Ovary (tissue), 9 donors: ENCODE measurements around the gene EEFSEC. TPM values are rescaled to one million over a fixed set of nuclear protein-coding genes. Genes with fewer than 3 reads are reported as not detected.

Experiments
- DNase-seq, 5 donors: peaks; one replicate each; pipeline ENCODE4 v3.0.0-alpha.2; 2019 to 2020
- H3K27ac ChIP-seq, 2 donors: fragments of 200-600 bp; one replicate each; pipeline versions ENCODE4 v1.5.1 to v1.8.0; 2019 to 2022
- H3K27me3 ChIP-seq: fragments of 200-600 bp; one replicate; pipeline ENCODE4 v1.8.0; 2022
- H3K36me3 ChIP-seq: fragments of 200-600 bp; sonication (generic); one replicate; pipeline ENCODE4 v1.5.1; 2019
- H3K4me1 ChIP-seq: one replicate; pipeline ENCODE4 v1.8.1; 2013; ENCODE audit warnings: mild to moderate bottlenecking, moderate library complexity; ENCODE audit not compliant: insufficient read depth
- H3K4me3 ChIP-seq: fragments of 200-600 bp; sonication (generic); one replicate; pipeline ENCODE4 v1.5.1; 2017
- H3K9me3 ChIP-seq, 2 donors: fragments of 200-600 bp in 1 of 2; sonication (generic) in 1 of 2; one replicate each; pipeline versions ENCODE4 v1.5.1 to v1.8.1; 2013 to 2019; ENCODE audit warnings: mild to moderate bottlenecking in 1 of 2, moderate library complexity in 1 of 2
- EP300 ChIP-seq: sonication (generic); formaldehyde crosslinking; IDR thresholded peaks from one replicate; pipeline ENCODE4 v1.6.1; 2017; ENCODE audit warnings: antibody characterized with exemption
- POLR2A ChIP-seq: fragments of 450-650 bp; IDR thresholded peaks from one replicate; pipeline ENCODE4 v1.6.1; 2017; ENCODE audit warnings: antibody characterized with exemption, mild to moderate bottlenecking, moderate library complexity
- WGBS, 3 donors: extraction: QIAGEN DNeasy Blood & Tissue Kit in 1 of 3; methylation state at CpG; one replicate each; pipeline versions ENCODE4 v1.1.5 to v1.1.7; 2013 to 2017; 5-methylcytosine and 5-hydroxymethylcytosine counted together
- intact Hi-C, 4 donors: fragments of 100-400 bp; cut with DNase I; formaldehyde crosslinking; loops; one replicate each; pipeline versions ENCODE4 v1.11.0 to v1.15.1; 2022 to 2023
- polyA plus RNA-seq, 2 donors: library from polyadenylated mRNA; stranded (reverse); fragments of 200-250 nt in 1 of 2; fragments of 350-450 nt in 1 of 2; fragmentation: Illumina TruSeq in 1 of 2; extraction: RNeasy Lipid Tissue Mini Kit (QIAGEN cat#74804) in 1 of 2; gene quantifications; one replicate each; pipeline ENCODE4 v1.2.3, GENCODE V29; 2013 to 2014
- total RNA-seq, 7 donors: library from RNA; depleted of rRNA in 2 of 7; stranded (reverse); fragments of >200 nt in 2 of 7; fragmentation: NEBNext Ultra II Directional in 3 of 7; extraction: Animal tissue kit (Norgen Biotek cat#: 25700) in 3 of 7; gene quantifications; one replicate each; pipeline versions ENCODE4 v1.1.0 to v1.2.4, GENCODE V29; 2016 to 2023
- TF ChIP-seq, protein P1 (sequence below), 3 donors: fragments of 450-650 bp in 2 of 3; fragments of 200-600 bp in 1 of 3; IDR thresholded peaks; one replicate each; pipeline versions ENCODE4 v1.5.1 to v1.8.0; 2016 to 2022; ENCODE audit warnings: antibody characterized with exemption in 3 of 3, mild to moderate bottlenecking in 1 of 3
- donor health status: DM: no; HTN: no; CAD: no; lungs with moderate emphysema.
- donor health status: DM: no; HTN: no; CAD: no.
- donor health status: Bipolar disorder and iron deficiency.
- donor health status: DM: yes; HTN: yes; CAD: no.
- donor health status: DM: no; HTN: no; CAD: no.
- donor health status: DM: yes; HTN: yes; CAD: no.

Gene EEFSEC
- total and polyA plus RNA-seq, 9 donors, result 6.8 to 21.0 (median 15.4) TPM

DNA sequence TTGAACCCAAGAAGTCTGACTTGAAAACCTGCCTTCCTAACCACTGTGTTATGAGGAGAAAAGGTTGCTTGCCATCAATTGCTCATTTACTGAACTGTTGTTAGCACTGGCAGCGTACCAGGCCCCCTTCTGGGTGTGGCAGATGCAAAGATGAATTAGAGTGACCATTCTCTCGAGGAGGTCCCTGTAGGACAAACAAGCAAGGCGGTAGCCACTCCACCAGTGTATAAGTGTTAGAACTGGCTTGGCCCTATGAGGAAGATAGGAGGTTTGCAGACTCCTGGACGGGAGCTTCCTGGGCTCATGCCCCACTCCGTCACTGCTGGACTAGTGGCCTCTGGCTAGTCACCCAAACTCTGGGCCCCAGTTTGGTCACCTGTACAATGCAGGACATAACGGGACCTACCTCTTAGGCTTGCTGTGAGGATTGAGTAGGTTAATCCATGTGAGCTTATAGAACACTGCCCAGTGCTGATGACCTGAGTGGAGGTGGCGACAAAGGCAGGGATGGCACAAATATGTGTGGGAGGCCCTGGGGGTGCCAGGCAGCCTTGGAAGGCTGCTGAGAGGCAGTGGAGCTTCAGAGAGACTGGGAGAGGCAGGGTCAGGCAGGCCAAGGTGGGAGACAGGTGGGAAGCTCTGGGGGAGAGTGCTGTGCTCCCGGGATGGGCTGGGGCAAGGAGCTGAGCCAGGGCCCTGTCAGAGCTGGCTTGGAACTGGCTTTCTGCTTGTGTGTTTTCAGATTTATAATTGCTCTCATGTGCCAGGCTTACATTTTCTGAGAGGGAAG is 167.5 kb downstream of the EEFSEC start:
- H3K4me3 ChIP-seq, result no peak overlapping the region
- DNase-seq, result peak in 1 of 5 donors; percentile 7
- intact Hi-C loops, result no loop called here

DNA sequence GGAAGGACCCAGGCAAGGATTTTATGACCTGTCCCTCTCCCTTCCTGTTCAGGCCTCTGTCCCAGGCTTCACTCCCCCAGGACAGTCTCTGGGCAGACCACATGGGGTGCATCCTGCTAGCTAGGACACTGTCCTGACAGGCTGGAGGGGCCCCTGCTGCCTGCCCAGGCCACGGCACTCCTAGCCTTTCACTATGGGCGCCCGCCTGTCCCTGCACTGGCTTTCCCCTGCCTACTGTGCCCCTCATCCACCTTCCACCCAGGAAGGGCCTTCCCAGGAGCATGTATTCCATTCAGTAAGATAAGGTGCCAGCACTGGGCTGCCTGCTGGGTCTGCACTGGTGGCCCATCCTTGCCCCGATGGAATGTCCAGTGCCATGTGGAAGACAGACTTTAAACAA is 168.1 kb downstream of the EEFSEC start:
- 96 to 99% (median 98%) methylated on average over 4 of the region's 4 CpGs for WGBS, 3 donors
- Histone ChIP-seq H3K9me3 (no peaks in the 10 kb centered on the region), H3K27ac (no peak overlapping the region), H3K36me3 (no peaks in the 10 kb centered on the region), H3K27me3 (no peaks in the 10 kb centered on the region), H3K4me1 (peaks cover 17% of the 10 kb centered on the region), H3K4me3 (no peak overlapping the region)
- TF ChIP-seq EP300 (no peak), POLR2A (no peak)
- TF ChIP-seq, protein P1, sequence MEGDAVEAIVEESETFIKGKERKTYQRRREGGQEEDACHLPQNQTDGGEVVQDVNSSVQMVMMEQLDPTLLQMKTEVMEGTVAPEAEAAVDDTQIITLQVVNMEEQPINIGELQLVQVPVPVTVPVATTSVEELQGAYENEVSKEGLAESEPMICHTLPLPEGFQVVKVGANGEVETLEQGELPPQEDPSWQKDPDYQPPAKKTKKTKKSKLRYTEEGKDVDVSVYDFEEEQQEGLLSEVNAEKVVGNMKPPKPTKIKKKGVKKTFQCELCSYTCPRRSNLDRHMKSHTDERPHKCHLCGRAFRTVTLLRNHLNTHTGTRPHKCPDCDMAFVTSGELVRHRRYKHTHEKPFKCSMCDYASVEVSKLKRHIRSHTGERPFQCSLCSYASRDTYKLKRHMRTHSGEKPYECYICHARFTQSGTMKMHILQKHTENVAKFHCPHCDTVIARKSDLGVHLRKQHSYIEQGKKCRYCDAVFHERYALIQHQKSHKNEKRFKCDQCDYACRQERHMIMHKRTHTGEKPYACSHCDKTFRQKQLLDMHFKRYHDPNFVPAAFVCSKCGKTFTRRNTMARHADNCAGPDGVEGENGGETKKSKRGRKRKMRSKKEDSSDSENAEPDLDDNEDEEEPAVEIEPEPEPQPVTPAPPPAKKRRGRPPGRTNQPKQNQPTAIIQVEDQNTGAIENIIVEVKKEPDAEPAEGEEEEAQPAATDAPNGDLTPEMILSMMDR (IDR thresholded peaks at IDR 0.05), result no peak
- intact Hi-C loops, result no loop called here
- DNase-seq, result peak in 1 of 5 donors; percentile 10

More for the DNA sequence above, 167.5 kb downstream of the EEFSEC start:
- Histone ChIP-seq H3K27ac (no peak overlapping the region), H3K36me3 (no peaks in the 10 kb centered on the region), H3K4me1 (peaks cover 19% of the 10 kb centered on the region), H3K27me3 (no peaks in the 10 kb centered on the region), H3K9me3 (no peaks in the 10 kb centered on the region)
- WGBS, 3 donors, result 90 to 93% (median 93%) methylated on average over 8 of the region's 8 CpGs
- TF ChIP-seq POLR2A (no peak), EP300 (no peak)

DNA sequence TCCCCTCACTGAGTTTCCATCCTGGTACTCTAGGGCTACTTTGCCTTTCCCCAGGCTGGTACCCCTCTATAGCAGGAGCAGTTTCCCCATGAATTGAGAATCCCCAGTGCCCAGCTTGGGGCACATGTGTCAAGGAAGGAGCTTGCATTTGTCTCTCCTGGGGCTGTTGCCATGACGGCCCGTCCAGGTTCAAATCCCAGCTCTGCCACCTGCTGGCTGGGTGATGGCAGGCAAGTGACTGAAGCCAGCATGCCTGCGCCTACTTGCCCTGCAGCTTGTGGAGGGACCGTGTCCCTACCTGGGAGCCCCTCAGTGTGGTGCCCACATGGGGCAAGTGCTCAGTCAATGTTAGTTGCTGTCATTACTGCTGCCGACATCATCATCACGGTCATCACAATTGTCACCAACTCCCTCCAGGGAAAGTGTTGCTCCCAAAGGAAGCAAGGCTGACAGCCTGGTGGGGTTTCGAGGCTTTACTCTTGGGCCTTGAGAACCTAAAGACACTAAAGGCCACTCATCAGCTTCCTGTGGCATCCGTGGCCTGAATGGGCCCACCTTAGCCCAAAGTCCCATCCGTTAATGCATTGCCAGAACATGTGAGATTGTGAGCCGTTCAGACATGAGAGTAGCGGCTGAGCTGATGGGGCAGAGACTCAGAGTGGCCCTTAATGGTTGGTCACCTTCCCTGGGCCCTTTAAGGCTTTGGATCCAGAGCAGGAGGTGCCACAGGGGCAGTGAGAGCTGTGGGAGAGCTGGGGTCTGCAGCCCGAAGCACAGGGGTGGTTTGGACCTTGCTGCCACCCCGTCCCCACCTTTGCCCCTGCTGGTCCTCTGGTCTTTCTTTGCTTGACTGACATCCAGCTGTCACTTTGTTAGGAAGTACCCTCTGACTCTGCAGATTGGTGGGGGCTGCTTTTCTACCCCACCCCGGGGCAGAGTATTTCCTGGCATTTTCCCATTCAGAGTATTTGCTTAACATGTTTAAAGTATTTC is 169.0 kb downstream of the EEFSEC start:
- no peaks in the 10 kb centered on the region for H3K27me3 ChIP-seq
- WGBS, 3 donors, result 92 to 94% (median 94%) methylated on average over 14 of the region's 14 CpGs
- H3K27ac ChIP-seq, result no peak overlapping the region
- H3K36me3 ChIP-seq, result no peaks in the 10 kb centered on the region
- DNase-seq, result peak in 1 of 5 donors; percentile 21
- H3K4me3 ChIP-seq, result no peak overlapping the region
- peaks cover 13% of the 10 kb centered on the region for H3K4me1 ChIP-seq
- H3K9me3 ChIP-seq, result no peaks in the 10 kb centered on the region
- TF ChIP-seq EP300, result no peak
- no peak for TF ChIP-seq POLR2A
- TF ChIP-seq, protein P1 (IDR thresholded peaks at IDR 0.05), result no peak
- intact Hi-C loops, result no loop called here

DNA sequence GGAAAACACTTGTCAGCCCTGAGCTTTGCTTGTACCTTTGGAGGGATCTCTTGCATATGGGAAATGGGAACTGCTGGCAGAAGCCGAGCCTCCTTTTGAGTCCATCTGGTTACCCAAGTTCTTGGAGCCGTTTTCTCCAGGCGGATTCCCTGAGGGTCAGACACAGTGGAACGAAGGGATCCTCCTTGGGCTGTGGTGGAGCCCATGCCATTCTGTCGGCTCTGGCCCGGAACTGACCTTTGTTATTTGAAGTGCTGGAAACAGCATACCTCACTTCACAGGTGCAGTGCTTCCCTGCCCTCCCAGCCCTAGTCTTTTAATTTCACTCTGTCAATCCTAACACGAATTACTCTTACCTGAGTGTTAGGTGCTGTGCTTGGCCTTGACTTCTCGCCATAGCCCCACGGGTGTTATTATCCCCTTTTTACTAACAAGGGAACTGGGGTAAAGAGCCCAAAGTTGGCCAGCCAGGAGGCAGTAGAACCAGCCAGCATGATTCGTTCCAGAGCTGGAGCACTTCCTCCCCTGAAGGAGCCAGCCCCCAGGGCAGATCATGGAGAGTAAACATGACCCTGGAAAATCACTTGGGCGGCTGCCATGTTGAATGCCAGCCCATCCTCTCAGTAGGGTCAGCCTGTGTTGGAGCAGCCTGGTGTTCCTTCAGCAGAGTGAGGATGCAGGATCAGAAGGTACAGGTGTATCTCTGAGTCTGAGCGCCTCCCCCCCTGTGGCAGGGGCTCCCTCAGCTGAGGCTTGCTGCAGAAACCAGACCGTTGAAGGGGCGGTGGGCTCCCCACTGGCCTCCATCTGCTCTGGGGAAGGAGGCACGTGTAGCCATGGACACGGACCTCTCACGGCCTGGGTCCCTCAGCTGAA is 170.2 kb downstream of the EEFSEC start:
- no peaks in the 10 kb centered on the region for H3K36me3 ChIP-seq
- 83 to 88% (median 87%) methylated on average over 17 of the region's 17 CpGs for WGBS, 3 donors
- no peaks in the 10 kb centered on the region for H3K27me3 ChIP-seq
- no peaks in the 10 kb centered on the region for H3K9me3 ChIP-seq
- peak in 1 of 5 donors; percentile 30 for DNase-seq
- H3K4me3 ChIP-seq, result no peak overlapping the region
- TF ChIP-seq EP300 (no peak), POLR2A (no peak)
- TF ChIP-seq, protein P1 (IDR thresholded peaks at IDR 0.05), result no peak
- intact Hi-C loops, result no loop called here
- no peak overlapping the region for H3K27ac ChIP-seq
- peaks cover 13% of the 10 kb centered on the region for H3K4me1 ChIP-seq
